Smooth muscle cell (in vitro differentiated cells): ENCODE measurements around the gene PLD2. TPM values are rescaled to one million over a fixed set of nuclear protein-coding genes. Genes with fewer than 3 reads are reported as not detected.

Experiments used
- DNase-seq: peaks from one replicate; lab custom pipeline; 2025; ENCODE audit not compliant: unreplicated experiment; lab: John Stamatoyannopoulos, UW
- H2AFZ ChIP-seq: fragments of 200-600 bp; sonication (generic); 2 replicates; pipeline ENCODE4 v1.6.0; 2016; ENCODE audit warnings: antibody characterized with exemption, low read depth, mild to moderate bottlenecking
- H3F3A ChIP-seq: fragments of 200-600 bp; sonication (generic); 2 replicates; pipeline ENCODE4 v1.6.0; 2017; ENCODE audit warnings: antibody characterized with exemption, low read depth
- H3K27ac ChIP-seq: fragments of 200-600 bp; sonication (generic); 2 replicates; pipeline ENCODE4 v1.5.1; 2016; ENCODE audit warnings: low read depth, mild to moderate bottlenecking
- H3K27me3 ChIP-seq: fragments of 200-600 bp; sonication (generic); 2 replicates; pipeline ENCODE4 v1.6.1; 2016; ENCODE audit warnings: low read depth, mild to moderate bottlenecking
- H3K36me3 ChIP-seq: fragments of 200-600 bp; sonication (generic); 2 replicates; pipeline ENCODE4 v1.5.1; 2016; ENCODE audit warnings: low read depth
- H3K4me1 ChIP-seq: fragments of 200-600 bp; sonication (generic); 2 replicates; pipeline ENCODE4 v1.5.1; 2016; ENCODE audit warnings: low read depth
- H3K4me2 ChIP-seq: fragments of 200-600 bp; sonication (generic); 2 replicates; pipeline ENCODE4 v1.6.0; 2016; ENCODE audit warnings: mild to moderate bottlenecking
- H3K4me3 ChIP-seq: fragments of 200-600 bp; sonication (generic); 2 replicates; pipeline ENCODE4 v1.5.1; 2016; ENCODE audit warnings: mild to moderate bottlenecking
- H3K79me2 ChIP-seq: fragments of 200-600 bp; sonication (generic); 2 replicates; pipeline ENCODE4 v1.6.0; 2016; ENCODE audit warnings: low read depth, mild to moderate bottlenecking
- H3K9ac ChIP-seq: fragments of 200-600 bp; sonication (generic); 2 replicates; pipeline ENCODE4 v1.6.0; 2016; ENCODE audit warnings: low read depth
- H3K9me3 ChIP-seq: fragments of 200-600 bp; sonication (generic); replicated peaks from 2 replicates; pipeline ENCODE4 v1.5.1; 2016; ENCODE audit warnings: low read depth
- H4K20me1 ChIP-seq: fragments of 200-600 bp; sonication (generic); 2 replicates; pipeline ENCODE4 v1.6.0; 2016; ENCODE audit warnings: low read depth
- WGBS: methylation state at CpG from one replicate; pipeline ENCODE4 v1.1.7; 2016; ENCODE audit warnings: low lambda C conversion rate; 5-methylcytosine and 5-hydroxymethylcytosine counted together
- polyA plus RNA-seq: library from polyadenylated mRNA; unstranded; fragments of >200 nt; fragmentation: Nextera tagmentation; extraction: Ambion mirVana; gene quantifications from 2 replicates; pipeline ENCODE4 v1.2.1, GENCODE V29; 2016
- total RNA-seq: library from RNA; depleted of rRNA; stranded (reverse); fragments of >200 nt; gene quantifications from 2 replicates; pipeline ENCODE4 v1.2.3, GENCODE V29; 2014
- TF ChIP-seq, protein P1 (sequence below): fragments of 200-600 bp; sonication (generic); IDR thresholded peaks from 2 replicates; pipeline ENCODE4 v1.5.1; 2017; ENCODE audit warnings: borderline replicate concordance, mild to moderate bottlenecking, antibody characterized with exemption; ENCODE audit not compliant: insufficient read depth, poor library complexity, severe bottlenecking

The PLD2 gene
- total and polyA plus RNA-seq, 2 experiments from 2014 or later: 9.9 to 20.3 TPM

- Histone ChIP-seq H3K79me2 (no peaks in the 10 kb centered on the region), H2AFZ (no peak overlapping the region), H3K4me3 (no peak overlapping the region), H3K9me3 (no peaks in the 10 kb centered on the region), H3K27me3 (no peaks in the 10 kb centered on the region), H3K4me2 (no peak overlapping the region), H3F3A (no peaks in the 10 kb centered on the region), H4K20me1 (no peaks in the 10 kb centered on the region), H3K4me1 (no peaks in the 10 kb centered on the region), H3K9ac (no peak overlapping the region), H3K36me3 (no peaks in the 10 kb centered on the region), H3K27ac (no peak overlapping the region)
- TF ChIP-seq, protein P1, sequence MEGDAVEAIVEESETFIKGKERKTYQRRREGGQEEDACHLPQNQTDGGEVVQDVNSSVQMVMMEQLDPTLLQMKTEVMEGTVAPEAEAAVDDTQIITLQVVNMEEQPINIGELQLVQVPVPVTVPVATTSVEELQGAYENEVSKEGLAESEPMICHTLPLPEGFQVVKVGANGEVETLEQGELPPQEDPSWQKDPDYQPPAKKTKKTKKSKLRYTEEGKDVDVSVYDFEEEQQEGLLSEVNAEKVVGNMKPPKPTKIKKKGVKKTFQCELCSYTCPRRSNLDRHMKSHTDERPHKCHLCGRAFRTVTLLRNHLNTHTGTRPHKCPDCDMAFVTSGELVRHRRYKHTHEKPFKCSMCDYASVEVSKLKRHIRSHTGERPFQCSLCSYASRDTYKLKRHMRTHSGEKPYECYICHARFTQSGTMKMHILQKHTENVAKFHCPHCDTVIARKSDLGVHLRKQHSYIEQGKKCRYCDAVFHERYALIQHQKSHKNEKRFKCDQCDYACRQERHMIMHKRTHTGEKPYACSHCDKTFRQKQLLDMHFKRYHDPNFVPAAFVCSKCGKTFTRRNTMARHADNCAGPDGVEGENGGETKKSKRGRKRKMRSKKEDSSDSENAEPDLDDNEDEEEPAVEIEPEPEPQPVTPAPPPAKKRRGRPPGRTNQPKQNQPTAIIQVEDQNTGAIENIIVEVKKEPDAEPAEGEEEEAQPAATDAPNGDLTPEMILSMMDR: no peak
- WGBS: 92% methylated on average over 13 of the region's 13 CpGs
- no peak for DNase-seq
Observed at GRCh38 chr17:4816826-4817225, 9.9 kb downstream of the PLD2 start.

DNA sequence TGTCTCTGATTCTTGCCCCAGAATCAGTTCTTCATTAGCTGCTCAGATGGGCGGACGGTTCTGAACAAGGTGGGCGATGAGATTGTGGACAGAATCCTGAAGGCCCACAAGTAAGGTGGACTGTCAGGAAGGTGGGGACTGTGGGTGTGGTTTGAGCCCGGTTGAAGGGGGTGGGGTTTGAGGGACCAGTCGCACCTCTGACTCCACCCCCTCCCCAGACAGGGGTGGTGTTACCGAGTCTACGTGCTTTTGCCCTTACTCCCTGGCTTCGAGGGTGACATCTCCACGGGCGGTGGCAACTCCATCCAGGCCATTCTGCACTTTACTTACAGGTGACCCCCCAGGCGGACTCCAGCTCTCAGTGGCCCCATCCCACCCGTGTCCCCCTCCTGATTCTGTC lies 11.3 kb downstream of the PLD2 start:
- Histone ChIP-seq H3K9ac (no peak overlapping the region), H3K4me1 (no peaks in the 10 kb centered on the region), H2AFZ (no peak overlapping the region), H3K36me3 (no peaks in the 10 kb centered on the region), H3K27ac (no peak overlapping the region), H3K79me2 (no peaks in the 10 kb centered on the region), H3K4me2 (no peak overlapping the region), H3K9me3 (no peaks in the 10 kb centered on the region), H4K20me1 (no peaks in the 10 kb centered on the region), H3F3A (no peaks in the 10 kb centered on the region), H3K27me3 (no peaks in the 10 kb centered on the region), H3K4me3 (no peak overlapping the region)
- TF ChIP-seq, protein P1: no peak
- no peak for DNase-seq
- WGBS: 87% methylated on average over 11 of the region's 12 CpGs

DNA sequence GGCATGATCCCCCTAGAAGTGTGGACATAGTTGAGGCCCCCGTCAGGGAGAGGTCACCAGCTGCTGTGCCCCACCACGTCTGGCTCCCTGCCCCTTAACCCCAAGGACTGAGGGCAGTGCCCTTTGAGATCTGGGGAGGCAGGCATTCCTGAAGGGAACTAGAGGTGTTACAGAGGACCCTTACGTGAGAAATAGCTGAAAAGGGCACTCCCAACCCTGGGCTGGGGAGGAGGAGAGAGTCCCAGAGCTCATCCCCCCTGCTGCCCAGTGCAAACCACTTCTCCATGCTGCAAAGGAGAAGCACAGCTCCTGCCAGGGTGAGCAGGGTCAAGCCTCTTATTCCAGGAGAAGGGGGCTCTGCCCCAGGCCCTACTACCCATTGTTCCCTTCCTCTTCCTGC lies 15.9 kb downstream of the PLD2 start:
- Histone ChIP-seq H3K4me1 (no peaks in the 10 kb centered on the region), H4K20me1 (no peaks in the 10 kb centered on the region), H3K79me2 (no peaks in the 10 kb centered on the region), H2AFZ (no peak overlapping the region), H3K4me3 (no peak overlapping the region), H3K27ac (no peak overlapping the region), H3K4me2 (no peak overlapping the region), H3K9ac (no peak overlapping the region), H3K9me3 (no peaks in the 10 kb centered on the region), H3K27me3 (no peaks in the 10 kb centered on the region), H3F3A (no peaks in the 10 kb centered on the region), H3K36me3 (no peaks in the 10 kb centered on the region)
- TF ChIP-seq, protein P1: no peak
- no peak for DNase-seq
- WGBS: 91% methylated on average over 3 of the region's 3 CpGs

DNA sequence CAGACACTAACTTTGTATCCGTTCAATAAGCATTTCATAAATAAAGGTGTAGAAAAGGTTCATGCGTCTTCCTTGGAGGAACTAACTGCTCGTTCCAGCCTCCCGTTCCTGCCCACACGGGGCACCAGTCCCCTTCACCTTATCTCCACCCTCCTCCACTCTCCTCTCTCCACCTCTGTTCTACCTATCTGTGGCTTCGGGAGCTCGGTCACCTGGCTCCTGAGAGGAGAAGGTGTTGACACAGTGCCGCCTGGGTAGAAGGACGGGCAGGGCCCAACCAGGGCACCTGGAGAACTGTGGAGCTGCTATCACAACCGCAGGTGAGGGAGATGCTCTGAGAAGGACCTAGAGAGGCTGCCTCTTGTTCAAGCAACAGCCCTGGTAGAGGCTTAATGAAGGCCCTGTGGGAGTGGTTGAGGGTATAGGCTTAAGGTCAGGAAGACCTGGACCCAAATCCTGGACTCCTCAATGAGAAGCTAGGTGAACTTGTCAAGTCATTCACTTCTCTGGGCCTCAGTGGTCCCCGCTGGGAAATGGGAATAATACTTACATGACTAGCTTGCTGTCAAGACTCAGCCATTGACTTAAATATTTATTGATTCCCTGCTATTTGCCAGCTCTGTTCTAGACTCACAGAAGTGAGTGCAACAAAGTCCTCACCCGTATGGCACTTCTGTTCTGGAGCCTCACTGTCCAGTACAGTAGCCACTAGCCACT lies 16.6 kb downstream of the PLD2 start:
- Histone ChIP-seq H3K4me3 (no peak overlapping the region), H3K27me3 (no peaks in the 10 kb centered on the region), H2AFZ (no peak overlapping the region), H3K4me1 (no peaks in the 10 kb centered on the region), H3K79me2 (no peaks in the 10 kb centered on the region), H4K20me1 (no peaks in the 10 kb centered on the region), H3K4me2 (no peak overlapping the region), H3F3A (no peaks in the 10 kb centered on the region), H3K9ac (no peak overlapping the region), H3K36me3 (no peaks in the 10 kb centered on the region), H3K27ac (no peak overlapping the region), H3K9me3 (no peaks in the 10 kb centered on the region)
- no peak for DNase-seq
- WGBS: 92% methylated on average over 12 of the region's 12 CpGs
- TF ChIP-seq, protein P1: no peak
